Measurements from ENCODE around the gene TFF3. TPM values are rescaled to one million over a fixed set of nuclear protein-coding genes. Genes with fewer than 3 reads are reported as not detected.
A peak's percentile ranks its signal among the peaks of the same experiment; 100 is the strongest.

Gene TFF3
- total RNA-seq, 2 donors from 2014 or later, result 2,373 to 4,154 TPM

DNA sequence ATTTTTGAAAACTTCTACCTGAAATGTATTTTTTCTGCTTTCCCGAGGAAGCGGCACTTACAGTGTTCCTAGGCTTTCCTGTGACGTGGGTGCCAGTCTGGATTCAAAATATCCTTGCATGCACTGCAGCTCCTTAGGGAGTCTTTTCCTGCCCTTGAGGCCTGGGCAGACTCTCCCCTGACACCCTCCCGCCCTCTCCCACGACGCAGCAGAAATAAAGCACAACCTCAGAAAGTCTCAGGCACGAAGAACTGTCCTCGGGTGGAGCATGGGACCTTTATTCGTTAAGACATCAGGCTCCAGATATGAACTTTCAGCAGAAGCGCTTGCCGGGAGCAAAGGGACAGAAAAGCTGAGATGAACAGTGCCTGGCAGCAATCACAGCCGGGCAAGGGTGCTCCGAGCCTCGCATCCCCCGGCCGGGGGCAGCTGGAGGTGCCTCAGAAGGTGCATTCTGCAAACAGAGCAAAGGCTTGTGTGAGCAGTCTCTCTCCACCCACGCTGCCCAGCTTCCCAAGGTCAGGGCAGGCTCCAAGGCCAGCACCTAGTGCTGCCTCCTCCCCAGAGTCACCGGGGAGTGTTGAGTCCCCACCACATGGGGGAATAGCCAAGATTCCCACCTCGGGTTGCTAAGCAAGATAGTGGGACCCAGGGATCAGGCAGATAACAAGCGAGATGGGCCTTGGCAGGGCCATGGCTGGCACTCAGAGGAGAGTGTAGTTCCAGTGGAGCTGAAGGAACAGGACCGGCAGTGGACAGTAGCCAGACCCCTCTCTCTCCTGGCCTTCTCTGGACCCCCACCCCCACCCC, 3.2 kb downstream of the TFF3 start:
- Histone ChIP-seq H3K4me1 (no peaks in the 10 kb centered on the region), H3K9ac (ENCODE audit: low read depth in 2 of 2, low read length in 2 of 2) (peak overlapping the region in 1 of 2 donors; percentile 70), H3K36me3 (no peaks in the 10 kb centered on the region), H3K27ac (peak overlapping the region; percentile 93), H3K9me3 (no peaks in the 10 kb centered on the region), H3K27me3 (peaks cover 7% of the 10 kb centered on the region), H3K4me3 (peak overlapping the region; percentile 28)
- TF ChIP-seq, protein P1, sequence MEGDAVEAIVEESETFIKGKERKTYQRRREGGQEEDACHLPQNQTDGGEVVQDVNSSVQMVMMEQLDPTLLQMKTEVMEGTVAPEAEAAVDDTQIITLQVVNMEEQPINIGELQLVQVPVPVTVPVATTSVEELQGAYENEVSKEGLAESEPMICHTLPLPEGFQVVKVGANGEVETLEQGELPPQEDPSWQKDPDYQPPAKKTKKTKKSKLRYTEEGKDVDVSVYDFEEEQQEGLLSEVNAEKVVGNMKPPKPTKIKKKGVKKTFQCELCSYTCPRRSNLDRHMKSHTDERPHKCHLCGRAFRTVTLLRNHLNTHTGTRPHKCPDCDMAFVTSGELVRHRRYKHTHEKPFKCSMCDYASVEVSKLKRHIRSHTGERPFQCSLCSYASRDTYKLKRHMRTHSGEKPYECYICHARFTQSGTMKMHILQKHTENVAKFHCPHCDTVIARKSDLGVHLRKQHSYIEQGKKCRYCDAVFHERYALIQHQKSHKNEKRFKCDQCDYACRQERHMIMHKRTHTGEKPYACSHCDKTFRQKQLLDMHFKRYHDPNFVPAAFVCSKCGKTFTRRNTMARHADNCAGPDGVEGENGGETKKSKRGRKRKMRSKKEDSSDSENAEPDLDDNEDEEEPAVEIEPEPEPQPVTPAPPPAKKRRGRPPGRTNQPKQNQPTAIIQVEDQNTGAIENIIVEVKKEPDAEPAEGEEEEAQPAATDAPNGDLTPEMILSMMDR (IDR thresholded peaks at IDR 0.05), result no peak
- intact Hi-C loops (cut with DNase I), result no loop called here
- peak; percentile 57 for DNase-seq

DNA sequence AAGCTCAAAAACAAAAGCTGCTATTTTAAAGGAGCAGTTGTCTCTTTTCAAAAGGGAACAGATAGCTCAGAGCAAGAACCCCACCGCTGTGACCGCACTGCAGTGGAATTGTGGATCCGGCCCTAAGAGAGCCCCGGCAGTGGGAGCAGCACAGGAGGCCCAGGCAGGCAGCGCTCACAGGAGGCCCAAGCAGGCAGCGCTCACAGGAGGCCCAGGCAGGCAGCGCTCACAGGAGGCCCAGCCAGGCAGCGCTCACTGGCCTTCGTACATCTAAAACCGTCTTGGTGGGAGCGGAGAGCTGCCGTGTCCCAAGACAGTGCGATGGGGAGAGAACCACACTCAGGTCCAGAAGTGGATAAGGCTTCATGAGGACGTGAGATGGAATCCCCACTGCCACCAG, 4.0 kb downstream of the TFF3 start:
- peak overlapping the region; percentile 23 for H3K27ac ChIP-seq

DNA sequence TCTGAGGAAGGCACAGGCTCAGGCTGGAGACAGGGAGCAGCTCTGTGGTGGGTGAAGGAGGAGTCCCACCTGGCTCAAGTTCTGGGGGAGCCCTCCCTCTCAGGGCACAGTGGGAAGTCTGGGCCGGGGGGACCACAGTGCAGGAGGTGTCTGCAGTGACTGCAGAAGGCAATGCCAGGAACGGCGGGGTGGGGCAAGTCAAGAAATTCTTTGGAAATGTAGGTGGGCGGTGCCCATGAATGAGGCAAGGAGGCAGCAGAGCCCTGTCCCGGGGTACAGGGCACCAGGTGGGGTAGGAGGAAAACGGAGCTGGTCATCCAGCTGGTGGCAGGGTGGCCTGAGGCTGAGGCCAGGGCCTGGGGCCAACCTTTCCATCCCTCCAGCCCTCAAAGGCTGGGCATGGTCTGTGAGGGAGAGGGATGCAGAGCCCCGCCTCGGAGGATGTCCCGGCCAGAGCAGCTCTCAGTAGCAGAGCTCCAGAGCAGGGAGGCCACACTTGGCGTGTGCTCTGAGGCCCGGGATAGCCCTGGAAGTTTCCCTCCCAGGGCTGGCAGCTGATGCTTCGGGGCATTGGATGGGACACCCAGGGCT, 4.7 kb downstream of the TFF3 start:
- H3K4me1 ChIP-seq, result no peaks in the 10 kb centered on the region
- DNase-seq, result peak; percentile 70
- peak overlapping the region; percentile 23 for H3K27ac ChIP-seq
- H3K9ac ChIP-seq (ENCODE audit: low read depth in 2 of 2, low read length in 2 of 2), result no peak overlapping the region
- intact Hi-C loops (cut with DNase I), result no loop called here
- peaks cover 7% of the 10 kb centered on the region for H3K27me3 ChIP-seq
- TF ChIP-seq, protein P1 (IDR thresholded peaks at IDR 0.05), result no peak
- H3K9me3 ChIP-seq, result no peaks in the 10 kb centered on the region
- H3K4me3 ChIP-seq, result no peak overlapping the region
- no peaks in the 10 kb centered on the region for H3K36me3 ChIP-seq

More for the DNA sequence above, 4.0 kb downstream of the TFF3 start:
- no peaks in the 10 kb centered on the region for H3K36me3 ChIP-seq
- H3K4me1 ChIP-seq, result no peaks in the 10 kb centered on the region
- H3K27me3 ChIP-seq, result peaks cover 7% of the 10 kb centered on the region
- TF ChIP-seq, protein P1 (IDR thresholded peaks at IDR 0.05), result no peak
- intact Hi-C loops (cut with DNase I), result no loop called here
- no peaks in the 10 kb centered on the region for H3K9me3 ChIP-seq
- H3K9ac ChIP-seq (ENCODE audit: low read depth in 2 of 2, low read length in 2 of 2), result peak overlapping the region in 1 of 2 donors; percentile 70
- no peak overlapping the region for H3K4me3 ChIP-seq
- DNase-seq, result no peak

DNA sequence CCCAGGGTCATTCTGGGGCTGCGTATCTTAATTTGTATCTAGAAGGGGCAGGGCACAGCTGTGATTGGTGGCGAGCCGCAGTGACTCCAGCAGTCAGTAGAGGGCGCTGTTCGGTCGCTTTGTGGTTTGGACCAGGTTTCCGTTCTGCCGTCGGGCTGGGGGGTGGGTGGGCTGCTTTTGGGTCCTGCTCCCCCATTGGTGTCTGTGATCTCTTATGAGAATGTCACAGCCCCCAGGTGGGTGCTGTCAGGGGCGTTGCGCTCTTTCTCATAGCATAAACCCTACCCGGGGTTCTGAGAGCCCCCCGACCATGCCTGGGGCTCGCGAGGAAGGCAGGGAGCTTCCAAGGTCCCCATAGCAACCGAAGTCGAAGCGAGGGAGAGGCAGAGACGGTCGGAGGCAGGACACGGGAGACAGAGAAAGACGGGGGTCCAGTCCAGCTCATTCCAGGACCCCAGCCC, 5.4 kb downstream of the TFF3 start:
- Histone ChIP-seq H3K4me1 (no peaks in the 10 kb centered on the region), H3K27ac (peak overlapping the region; percentile 23), H3K36me3 (no peaks in the 10 kb centered on the region), H3K9ac (ENCODE audit: low read depth in 2 of 2, low read length in 2 of 2) (no peak overlapping the region), H3K9me3 (no peaks in the 10 kb centered on the region), H3K4me3 (no peak overlapping the region), H3K27me3 (peaks cover 7% of the 10 kb centered on the region)
- intact Hi-C loops (cut with DNase I), result loop anchor here (2.0 kb wide), 2 partner anchors 71 to 139 kb away; no protein-coding TSS in a partner anchor
- DNase-seq, result peak; percentile 85
- TF ChIP-seq, protein P1 (IDR thresholded peaks at IDR 0.05), result peak; percentile 69

DNA sequence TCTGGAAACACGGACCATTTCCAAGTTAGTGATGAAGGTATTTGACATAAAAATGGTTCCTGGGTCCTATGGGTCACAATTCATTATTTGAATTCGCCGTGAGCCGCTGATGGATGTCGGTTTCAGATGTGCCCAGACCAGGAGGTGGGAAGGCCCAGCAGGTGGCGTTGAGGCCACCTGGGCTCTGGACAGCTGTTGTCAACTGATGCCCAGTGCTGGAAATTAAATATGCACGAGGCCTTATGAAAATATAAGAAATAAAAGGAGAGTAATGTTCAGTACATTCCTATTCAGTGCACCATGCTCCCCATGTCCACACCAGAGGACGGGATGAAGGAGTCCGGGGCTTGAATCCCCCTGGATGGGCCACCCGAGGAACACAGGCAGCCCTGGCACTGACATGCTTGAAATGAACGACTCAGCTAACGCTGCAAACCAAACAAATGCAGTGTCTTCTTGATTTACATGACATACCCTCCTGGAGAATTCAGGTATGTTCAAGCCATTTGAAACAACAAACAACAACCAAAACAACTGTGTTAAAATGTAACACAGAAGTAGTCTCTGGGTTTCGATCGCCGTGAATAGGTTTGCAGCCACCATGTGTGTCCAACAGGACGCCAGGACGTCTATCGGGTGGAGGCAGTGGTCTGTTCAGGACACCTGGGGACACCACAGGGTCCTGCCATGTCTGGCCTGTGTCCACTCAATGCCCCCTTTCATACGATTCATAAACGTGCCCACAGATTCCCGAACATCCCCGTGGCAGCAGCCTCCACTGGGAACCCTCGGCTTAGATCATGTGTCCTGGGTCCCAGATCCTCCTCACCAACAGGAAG, 6.1 kb downstream of the TFF3 start:
- H3K4me3 ChIP-seq, result no peak overlapping the region
- H3K9me3 ChIP-seq, result no peaks in the 10 kb centered on the region
- H3K36me3 ChIP-seq, result no peaks in the 10 kb centered on the region
- intact Hi-C loops (cut with DNase I), result loop anchor here (2.0 kb wide), 2 partner anchors 72 to 140 kb away; no protein-coding TSS in a partner anchor
- H3K27me3 ChIP-seq, result peaks cover 7% of the 10 kb centered on the region
- no peak for DNase-seq
- H3K27ac ChIP-seq, result no peak overlapping the region
- TF ChIP-seq, protein P1 (IDR thresholded peaks at IDR 0.05), result peak; percentile 28
- no peaks in the 10 kb centered on the region for H3K4me1 ChIP-seq
- no peak overlapping the region for H3K9ac ChIP-seq (ENCODE audit: low read depth in 2 of 2, low read length in 2 of 2)
